Measurements from ENCODE around the gene TXNDC17.

DNA sequence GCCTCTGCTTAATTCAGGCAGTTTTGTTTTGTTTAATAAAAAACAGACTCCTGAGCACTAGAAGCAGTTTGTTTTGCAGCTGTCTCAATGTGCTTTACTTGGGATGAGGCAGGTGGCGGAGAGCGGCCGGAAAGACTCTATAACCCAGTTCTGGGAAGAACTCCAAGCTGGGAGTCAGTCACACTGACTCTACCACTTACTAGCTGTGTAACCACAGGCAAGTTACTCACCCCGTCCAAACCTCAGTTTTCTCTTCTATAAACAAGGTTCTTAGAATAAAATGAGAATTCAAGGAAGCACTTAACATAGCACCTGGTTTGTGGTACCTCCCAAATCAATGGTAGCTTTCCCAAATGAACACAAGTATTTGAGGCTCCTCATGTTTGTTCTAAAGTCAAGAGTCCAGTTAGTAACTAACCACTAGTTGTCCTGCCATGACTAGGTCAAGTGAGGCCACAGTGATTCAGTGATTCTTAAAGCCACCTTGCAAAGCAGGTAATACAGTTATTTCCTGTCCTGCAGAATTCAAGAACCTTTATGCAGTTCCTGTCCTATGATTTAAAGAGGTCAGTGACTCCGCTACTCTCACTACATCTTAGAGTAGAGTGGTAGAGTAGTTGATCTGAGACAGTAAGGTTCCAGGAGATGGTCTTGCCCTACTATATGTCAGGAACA is 2.7 kb downstream of the TXNDC17 start:
- no peak for TF ChIP-seq POLR2A (IDR thresholded peaks at IDR 0.05; ENCODE audit: extremely low read depth, insufficient read length)
- TF ChIP-seq, protein P1, sequence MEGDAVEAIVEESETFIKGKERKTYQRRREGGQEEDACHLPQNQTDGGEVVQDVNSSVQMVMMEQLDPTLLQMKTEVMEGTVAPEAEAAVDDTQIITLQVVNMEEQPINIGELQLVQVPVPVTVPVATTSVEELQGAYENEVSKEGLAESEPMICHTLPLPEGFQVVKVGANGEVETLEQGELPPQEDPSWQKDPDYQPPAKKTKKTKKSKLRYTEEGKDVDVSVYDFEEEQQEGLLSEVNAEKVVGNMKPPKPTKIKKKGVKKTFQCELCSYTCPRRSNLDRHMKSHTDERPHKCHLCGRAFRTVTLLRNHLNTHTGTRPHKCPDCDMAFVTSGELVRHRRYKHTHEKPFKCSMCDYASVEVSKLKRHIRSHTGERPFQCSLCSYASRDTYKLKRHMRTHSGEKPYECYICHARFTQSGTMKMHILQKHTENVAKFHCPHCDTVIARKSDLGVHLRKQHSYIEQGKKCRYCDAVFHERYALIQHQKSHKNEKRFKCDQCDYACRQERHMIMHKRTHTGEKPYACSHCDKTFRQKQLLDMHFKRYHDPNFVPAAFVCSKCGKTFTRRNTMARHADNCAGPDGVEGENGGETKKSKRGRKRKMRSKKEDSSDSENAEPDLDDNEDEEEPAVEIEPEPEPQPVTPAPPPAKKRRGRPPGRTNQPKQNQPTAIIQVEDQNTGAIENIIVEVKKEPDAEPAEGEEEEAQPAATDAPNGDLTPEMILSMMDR (IDR thresholded peaks at IDR 0.05; ENCODE audit: low read depth, low read length): no peak

Measured in NB4 (cell line).